Measurements from ENCODE around the gene RPS10. TPM values are rescaled to one million over a fixed set of nuclear protein-coding genes. Genes with fewer than 3 reads are reported as not detected.

The RPS10 gene
- total and polyA plus RNA-seq, 2 donors (not counting 3 experiments of a cell fraction or from before 2014, with no cell fraction given), result 1,416 to 5,496 TPM

- no peak overlapping the region for H3K4me2 ChIP-seq (ENCODE audit: insufficient read depth, low read length)
- FAIRE-seq (no peak), DNase-seq (ENCODE audit: low read depth, low spot score) (no peak)
- ChIA-PET CTCF (interaction anchor here (0.7 kb wide), 1 partner anchor 136 kb away, joined by 3 read pairs; no protein-coding TSS in a partner anchor), POLR2A (no interaction called here)
- no peak overlapping the region for H3K9ac ChIP-seq (replicated peaks; ENCODE audit: extremely low read depth, insufficient read depth, low read length)
- H3K4me3 ChIP-seq (replicated peaks in 1 of 3; ENCODE audit: insufficient read depth in 1 of 3, low read depth in 1 of 3, low read length in 3 of 3), result no peak overlapping the region
- no peaks in the 10 kb centered on the region for H3K9me3 ChIP-seq (replicated peaks; ENCODE audit: control insufficient read depth, insufficient read depth, low read length)
- intact Hi-C loops (cut with micrococcal nuclease) (no loop called here), dilution Hi-C loops (cut with MboI; ENCODE audit: extremely low pct_ligation_motif_present, low sequenced_read_pairs) (no loop called here)
- no peak overlapping the region for H2AFZ ChIP-seq (ENCODE audit: low read depth, low read length)
- no peak overlapping the region for H3K27ac ChIP-seq (ENCODE audit: insufficient read depth, low read depth, low read length)
- H3K79me2 ChIP-seq (ENCODE audit: control insufficient read depth, insufficient read depth, low read length), result peaks cover 96% of the 10 kb centered on the region
- no peaks in the 10 kb centered on the region for H3K36me3 ChIP-seq (ENCODE audit: control insufficient read depth in 2 of 2, extremely low read depth in 1 of 2, insufficient read depth in 2 of 2, low read length in 2 of 2)
- no peaks in the 10 kb centered on the region for H3K9me1 ChIP-seq (replicated peaks; ENCODE audit: control insufficient read depth, extremely low read depth, insufficient read depth, low read length)
- H3K27me3 ChIP-seq (ENCODE audit: control insufficient read depth in 2 of 2, insufficient read depth in 2 of 2, low read length in 2 of 2), result no peaks in the 10 kb centered on the region
- H3K4me1 ChIP-seq (ENCODE audit: control insufficient read depth, extremely low read depth, insufficient read depth, low read length), result peaks cover 4% of the 10 kb centered on the region
- BruUV-seq (replicated peaks), result no TSS peak
- TF ChIP-seq MYC (IDR thresholded peaks at IDR 0.05; ENCODE audit: low read depth, low read length) (no peak), GATA2 (IDR thresholded peaks at IDR 0.05; ENCODE audit: insufficient read depth, insufficient read length, low read depth, low read length) (no peak), POLR2A (IDR thresholded peaks at IDR 0.05; ENCODE audit: low read depth, low read length) (no peak), FOS (IDR thresholded peaks at IDR 0.05; ENCODE audit: borderline replicate concordance, insufficient read depth, low read length) (no peak), CTCF (IDR thresholded peaks at IDR 0.05; ENCODE audit: extremely low read depth in 1 of 2, insufficient read depth in 1 of 2, low read depth in 1 of 2, low read length in 2 of 2) (no peak), POLR2AphosphoS5 (IDR thresholded peaks at IDR 0.05; ENCODE audit: insufficient read depth, low read depth, low read length) (no peak), JUN (IDR thresholded peaks at IDR 0.05; ENCODE audit: borderline replicate concordance, insufficient read depth, insufficient read length, low read depth) (no peak)
- H4K20me1 ChIP-seq (replicated peaks; ENCODE audit: control insufficient read depth, extremely low read depth, insufficient read depth, low read length), result no peaks in the 10 kb centered on the region
Observed at GRCh38 chr6:34385793-34386195, 40.1 kb downstream of the RPS10 start.

Data from endothelial cell of umbilical vein (primary cell).